Activated naive CD4-positive, alpha-beta T cell treated with anti-CD3 and anti-CD28 coated beads, Interleukin-2, amount 50 U/mL, for 24 hours (primary cell): ENCODE measurements around the gene CASP1.
A peak's percentile ranks its signal among the peaks of the same experiment; 100 is the strongest.

Source experiments
- H3K27ac Mint-ChIP-seq: one replicate; pipeline ENCODE4 v1.8.0; 2021; ENCODE audit warnings: mild to moderate bottlenecking, mixed read lengths
- H3K27me3 Mint-ChIP-seq: one replicate; pipeline ENCODE4 v1.8.0; 2021; ENCODE audit warnings: mixed read lengths
- H3K36me3 Mint-ChIP-seq: one replicate; pipeline ENCODE4 v1.8.0; 2021; ENCODE audit warnings: mixed read lengths
- H3K4me1 Mint-ChIP-seq: one replicate; pipeline ENCODE4 v1.8.0; 2021; ENCODE audit warnings: mixed read lengths
- H3K4me3 Mint-ChIP-seq: one replicate; pipeline ENCODE4 v1.8.0; 2021; ENCODE audit warnings: mild to moderate bottlenecking, mixed read lengths
- H3K9me3 Mint-ChIP-seq: one replicate; pipeline ENCODE4 v1.8.0; 2021; ENCODE audit warnings: mixed read lengths

CASP1 gene

GRCh38 chr11:105023003-105023402 lies 11.9 kb downstream of the CASP1 start, which contains the start of gene CASP5:
Gene CASP5 (minus strand): TSS chr11:105023168. CDS start chr11:105023136, 32 bp downstream.
- Mint-ChIP-seq H3K4me3 (no peak within 1 kb of the TSS), H3K27ac (peak within 1 kb of the TSS; percentile 43), H3K36me3 (peaks cover 16% of the 10 kb centered on the region), H3K4me1 (peaks cover 35% of the 10 kb centered on the region), H3K27me3 (no peaks in the 10 kb centered on the region), H3K9me3 (no peaks in the 10 kb centered on the region)

- Mint-ChIP-seq H3K27ac (no peak overlapping the region), H3K4me1 (peaks cover 31% of the 10 kb centered on the region), H3K4me3 (no peak overlapping the region), H3K9me3 (no peaks in the 10 kb centered on the region), H3K27me3 (no peaks in the 10 kb centered on the region), H3K36me3 (peaks cover 12% of the 10 kb centered on the region)
Measured at GRCh38 chr11:105022527-105022926, 12.4 kb downstream of the CASP1 start.

GRCh38 chr11:105007463-105007862 lies 27.5 kb downstream of the CASP1 start:
- no peaks in the 10 kb centered on the region for H3K27me3 Mint-ChIP-seq
- no peaks in the 10 kb centered on the region for H3K36me3 Mint-ChIP-seq
- no peak overlapping the region for H3K4me3 Mint-ChIP-seq
- H3K4me1 Mint-ChIP-seq: no peaks in the 10 kb centered on the region
- no peaks in the 10 kb centered on the region for H3K9me3 Mint-ChIP-seq
- no peak overlapping the region for H3K27ac Mint-ChIP-seq

GRCh38 chr11:105005451-105005845 lies 29.5 kb downstream of the CASP1 start:
- Mint-ChIP-seq H3K9me3 (no peaks in the 10 kb centered on the region), H3K4me1 (peaks cover 7% of the 10 kb centered on the region), H3K4me3 (no peak overlapping the region), H3K27ac (no peak overlapping the region), H3K36me3 (no peaks in the 10 kb centered on the region), H3K27me3 (no peaks in the 10 kb centered on the region)

GRCh38 chr11:105004021-105004420 lies 30.9 kb downstream of the CASP1 start:
- Mint-ChIP-seq H3K4me1 (peaks cover 7% of the 10 kb centered on the region), H3K27me3 (no peaks in the 10 kb centered on the region), H3K4me3 (no peak overlapping the region), H3K36me3 (no peaks in the 10 kb centered on the region), H3K27ac (no peak overlapping the region), H3K9me3 (no peaks in the 10 kb centered on the region)

GRCh38 chr11:105003151-105003550 lies 31.8 kb downstream of the CASP1 start:
- Mint-ChIP-seq H3K27ac (no peak overlapping the region), H3K27me3 (no peaks in the 10 kb centered on the region), H3K4me1 (peaks cover 7% of the 10 kb centered on the region), H3K4me3 (no peak overlapping the region), H3K36me3 (no peaks in the 10 kb centered on the region), H3K9me3 (no peaks in the 10 kb centered on the region)

GRCh38 chr11:105000797-105001196 lies 34.1 kb downstream of the CASP1 start:
- Mint-ChIP-seq H3K4me3 (no peak overlapping the region), H3K27ac (no peak overlapping the region), H3K27me3 (no peaks in the 10 kb centered on the region), H3K9me3 (no peaks in the 10 kb centered on the region), H3K36me3 (no peaks in the 10 kb centered on the region), H3K4me1 (peaks cover 7% of the 10 kb centered on the region)

- Mint-ChIP-seq H3K9me3 (no peaks in the 10 kb centered on the region), H3K36me3 (no peaks in the 10 kb centered on the region), H3K4me1 (peaks cover 10% of the 10 kb centered on the region), H3K4me3 (no peak overlapping the region), H3K27me3 (no peaks in the 10 kb centered on the region), H3K27ac (no peak overlapping the region)
Measured at GRCh38 chr11:105000167-105000566, 34.8 kb downstream of the CASP1 start.

- H3K9me3 Mint-ChIP-seq: no peaks in the 10 kb centered on the region
- no peaks in the 10 kb centered on the region for H3K36me3 Mint-ChIP-seq
- no peaks in the 10 kb centered on the region for H3K27me3 Mint-ChIP-seq
- no peak overlapping the region for H3K27ac Mint-ChIP-seq
- H3K4me3 Mint-ChIP-seq: no peak overlapping the region
- H3K4me1 Mint-ChIP-seq: peaks cover 12% of the 10 kb centered on the region
Measured at GRCh38 chr11:104999721-105000120, 35.2 kb downstream of the CASP1 start.

GRCh38 chr11:104997288-104997687 lies 37.7 kb downstream of the CASP1 start:
- Mint-ChIP-seq H3K9me3 (no peaks in the 10 kb centered on the region), H3K27me3 (no peaks in the 10 kb centered on the region), H3K36me3 (no peaks in the 10 kb centered on the region), H3K4me3 (no peak overlapping the region), H3K4me1 (peaks cover 20% of the 10 kb centered on the region), H3K27ac (no peak overlapping the region)

- Mint-ChIP-seq H3K27ac (no peak overlapping the region), H3K9me3 (no peaks in the 10 kb centered on the region), H3K4me3 (no peak overlapping the region), H3K4me1 (peaks cover 14% of the 10 kb centered on the region), H3K36me3 (no peaks in the 10 kb centered on the region), H3K27me3 (no peaks in the 10 kb centered on the region)
Measured at GRCh38 chr11:104995001-104995408, 39.9 kb downstream of the CASP1 start.

- peaks cover 1% of the 10 kb centered on the region for H3K36me3 Mint-ChIP-seq
- H3K4me3 Mint-ChIP-seq: no peak overlapping the region
- H3K27ac Mint-ChIP-seq: no peak overlapping the region
- H3K9me3 Mint-ChIP-seq: no peaks in the 10 kb centered on the region
- H3K27me3 Mint-ChIP-seq: no peaks in the 10 kb centered on the region
- peaks cover 14% of the 10 kb centered on the region for H3K4me1 Mint-ChIP-seq
Measured at GRCh38 chr11:104992781-104993180, 42.2 kb downstream of the CASP1 start.

GRCh38 chr11:104991994-104992393 lies 43.0 kb downstream of the CASP1 start:
- Mint-ChIP-seq H3K4me1 (peaks cover 14% of the 10 kb centered on the region), H3K27ac (no peak overlapping the region), H3K36me3 (peaks cover 1% of the 10 kb centered on the region), H3K27me3 (no peaks in the 10 kb centered on the region), H3K4me3 (no peak overlapping the region), H3K9me3 (no peaks in the 10 kb centered on the region)

- Mint-ChIP-seq H3K27ac (no peak overlapping the region), H3K4me1 (no peaks in the 10 kb centered on the region), H3K36me3 (peaks cover 1% of the 10 kb centered on the region), H3K4me3 (no peak overlapping the region), H3K27me3 (no peaks in the 10 kb centered on the region), H3K9me3 (no peaks in the 10 kb centered on the region)
Measured at GRCh38 chr11:104984808-104985207, 50.1 kb downstream of the CASP1 start.

- H3K36me3 Mint-ChIP-seq: no peaks in the 10 kb centered on the region
- no peaks in the 10 kb centered on the region for H3K9me3 Mint-ChIP-seq
- H3K4me1 Mint-ChIP-seq: no peaks in the 10 kb centered on the region
- no peak overlapping the region for H3K27ac Mint-ChIP-seq
- H3K4me3 Mint-ChIP-seq: no peak overlapping the region
- no peaks in the 10 kb centered on the region for H3K27me3 Mint-ChIP-seq
Measured at GRCh38 chr11:104979839-104980238, 55.1 kb downstream of the CASP1 start.
